HepG2 (cell line): ENCODE data around the gene CERS1. TPM values are rescaled to one million over a fixed set of nuclear protein-coding genes. Genes with fewer than 3 reads are reported as not detected.

Experiments
- NAIF1 ChIP-seq: sonication (generic); formaldehyde crosslinking; IDR thresholded peaks from 2 replicates; pipeline ENCODE4 v1.5.0; 2020; ENCODE audit warnings: mild to moderate bottlenecking, missing genetic modification reagents, borderline replicate concordance
- RBFOX2 ChIP-seq: fragments of 200-400 bp; formaldehyde crosslinking; IDR thresholded peaks from 2 replicates; pipeline ENCODE4 v1.6.1; 2017; ENCODE audit warnings: low read depth, mild to moderate bottlenecking, low read length
- SNRNP70 ChIP-seq: fragments of 200-400 bp; formaldehyde crosslinking; IDR thresholded peaks from 2 replicates; pipeline ENCODE4 v1.6.1; 2017; ENCODE audit warnings: mild to moderate bottlenecking, low read depth, low read length, moderate library complexity
- ZNF205 ChIP-seq: IDR thresholded peaks from 2 replicates; pipeline ENCODE4 v1.6.1; 2018; ENCODE audit warnings: missing biosample characterization, missing genetic modification reagents
- ZSCAN25 ChIP-seq: sonication (generic); formaldehyde crosslinking; IDR thresholded peaks from 2 replicates; pipeline ENCODE4 v1.8.0; 2022; ENCODE audit warnings: mild to moderate bottlenecking, missing genetic modification reagents
- polyA plus RNA-seq, 8 experiments: library from polyadenylated mRNA; depleted of rRNA in 3 of 8; stranded (reverse) in 7 of 8; unstranded in 1 of 8; fragments of >200 nt; fragmentation: Illumina TruSeq in 4 of 8; extraction: Trizol in 4 of 8; gene quantifications; 2 replicates each; pipeline versions ENCODE4 v1.2.1 to v1.2.3, GENCODE V29; 2011 to 2016; ENCODE audit warnings: low read depth in 4 of 8, missing spikeins in 1 of 8, mixed read lengths in 1 of 8; ENCODE audit not compliant: insufficient read depth in 1 of 8
- total RNA-seq, 5 experiments: library from RNA; depleted of rRNA; stranded (reverse); fragments of >200 nt; fragmentation: Illumina TruSeq; extraction: Trizol; gene quantifications; 2 replicates each; pipeline ENCODE4 v1.2.3, GENCODE V29; 2016; ENCODE audit warnings: low read depth in 1 of 5
- TF ChIP-seq, protein P1 (sequence below): sonication (generic); formaldehyde crosslinking; IDR thresholded peaks from 2 replicates; pipeline ENCODE4 v1.5.0; 2020; ENCODE audit warnings: mild to moderate bottlenecking, missing genetic modification reagents
- TF ChIP-seq, protein P2 (sequence below): sonication (generic); formaldehyde crosslinking; IDR thresholded peaks from 2 replicates; pipeline ENCODE4 v1.5.1; 2020; ENCODE audit warnings: missing genetic modification reagents, mild to moderate bottlenecking, borderline replicate concordance

Gene CERS1
- total and polyA plus RNA-seq, 2 of the 13 experiments (the other 11 are each of a cell fraction or from before 2014, with no cell fraction given), result 4.6 to 9.8 TPM

DNA sequence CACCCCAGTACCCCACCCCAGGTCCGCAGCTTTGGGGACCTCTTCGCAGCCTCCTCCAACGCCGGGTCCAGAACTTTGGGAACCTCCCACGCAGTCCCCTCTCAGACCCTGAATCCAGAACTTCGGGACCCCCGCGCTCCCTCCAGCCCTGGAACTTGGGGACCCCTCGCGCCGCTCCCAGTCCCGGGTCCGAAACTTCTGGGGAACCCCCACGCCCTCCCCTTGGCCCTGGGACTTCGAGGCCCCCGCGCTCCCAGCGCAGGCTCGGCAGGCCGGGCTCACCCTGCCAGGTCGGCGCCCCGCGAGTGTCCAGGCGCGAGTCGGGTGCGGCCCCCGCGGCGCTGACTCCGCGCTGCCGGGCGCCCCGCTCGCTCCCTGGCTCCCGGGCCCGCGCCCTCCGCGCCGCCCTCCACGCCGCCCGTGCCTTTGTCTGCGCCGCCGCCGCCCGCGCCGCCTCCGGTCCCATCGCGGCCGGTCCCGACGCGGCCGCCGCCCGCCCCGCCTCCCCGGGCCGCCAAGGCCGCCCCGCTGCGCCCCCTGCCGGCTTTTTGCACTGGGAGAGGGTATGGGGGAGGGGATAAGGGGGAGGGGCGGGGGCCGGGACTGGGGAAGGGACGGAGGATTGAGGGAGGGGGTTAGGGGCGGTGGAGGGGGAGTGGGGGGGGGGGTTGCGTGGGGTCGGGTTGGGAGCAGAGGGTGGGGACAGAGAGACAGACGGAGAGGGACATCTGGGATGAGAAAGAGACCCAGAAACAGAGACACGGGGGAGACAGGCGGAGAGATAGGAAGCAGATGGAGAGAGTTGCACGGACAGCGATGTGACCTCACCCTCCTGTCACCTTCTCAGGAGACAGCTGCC lies 45.0 kb upstream of the CERS1 start, which contains the start of gene HOMER3 (continued):
- TF ChIP-seq, protein P1, sequence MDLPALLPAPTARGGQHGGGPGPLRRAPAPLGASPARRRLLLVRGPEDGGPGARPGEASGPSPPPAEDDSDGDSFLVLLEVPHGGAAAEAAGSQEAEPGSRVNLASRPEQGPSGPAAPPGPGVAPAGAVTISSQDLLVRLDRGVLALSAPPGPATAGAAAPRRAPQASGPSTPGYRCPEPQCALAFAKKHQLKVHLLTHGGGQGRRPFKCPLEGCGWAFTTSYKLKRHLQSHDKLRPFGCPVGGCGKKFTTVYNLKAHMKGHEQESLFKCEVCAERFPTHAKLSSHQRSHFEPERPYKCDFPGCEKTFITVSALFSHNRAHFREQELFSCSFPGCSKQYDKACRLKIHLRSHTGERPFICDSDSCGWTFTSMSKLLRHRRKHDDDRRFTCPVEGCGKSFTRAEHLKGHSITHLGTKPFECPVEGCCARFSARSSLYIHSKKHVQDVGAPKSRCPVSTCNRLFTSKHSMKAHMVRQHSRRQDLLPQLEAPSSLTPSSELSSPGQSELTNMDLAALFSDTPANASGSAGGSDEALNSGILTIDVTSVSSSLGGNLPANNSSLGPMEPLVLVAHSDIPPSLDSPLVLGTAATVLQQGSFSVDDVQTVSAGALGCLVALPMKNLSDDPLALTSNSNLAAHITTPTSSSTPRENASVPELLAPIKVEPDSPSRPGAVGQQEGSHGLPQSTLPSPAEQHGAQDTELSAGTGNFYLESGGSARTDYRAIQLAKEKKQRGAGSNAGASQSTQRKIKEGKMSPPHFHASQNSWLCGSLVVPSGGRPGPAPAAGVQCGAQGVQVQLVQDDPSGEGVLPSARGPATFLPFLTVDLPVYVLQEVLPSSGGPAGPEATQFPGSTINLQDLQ, result no peak
- no peak for TF ChIP-seq ZNF205 (CRISPR knock-in tag)
- TF ChIP-seq, protein P2, sequence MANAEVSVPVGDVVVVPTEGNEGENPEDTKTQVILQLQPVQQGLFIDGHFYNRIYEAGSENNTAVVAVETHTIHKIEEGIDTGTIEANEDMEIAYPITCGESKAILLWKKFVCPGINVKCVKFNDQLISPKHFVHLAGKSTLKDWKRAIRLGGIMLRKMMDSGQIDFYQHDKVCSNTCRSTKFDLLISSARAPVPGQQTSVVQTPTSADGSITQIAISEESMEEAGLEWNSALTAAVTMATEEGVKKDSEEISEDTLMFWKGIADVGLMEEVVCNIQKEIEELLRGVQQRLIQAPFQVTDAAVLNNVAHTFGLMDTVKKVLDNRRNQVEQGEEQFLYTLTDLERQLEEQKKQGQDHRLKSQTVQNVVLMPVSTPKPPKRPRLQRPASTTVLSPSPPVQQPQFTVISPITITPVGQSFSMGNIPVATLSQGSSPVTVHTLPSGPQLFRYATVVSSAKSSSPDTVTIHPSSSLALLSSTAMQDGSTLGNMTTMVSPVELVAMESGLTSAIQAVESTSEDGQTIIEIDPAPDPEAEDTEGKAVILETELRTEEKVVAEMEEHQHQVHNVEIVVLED, result no peak
- TF ChIP-seq ZSCAN25 (CRISPR knock-in tag), result peak; percentile 31; the same call in 1 of the 2 replicates
- no peak for TF ChIP-seq NAIF1 (CRISPR knock-in tag)
- 0 out of 2 replicates have a peak, but pooled peaks have one; percentile 7 for TF ChIP-seq RBFOX2
- TF ChIP-seq SNRNP70, result no peak
